ENCODE results near the gene STUB1.

The STUB1 gene

GRCh38 chr16:667780-668518 lies 12.3 kb upstream of the STUB1 start, which contains the start of gene RHOT2:
Gene RHOT2 (plus strand): TSS chr16:668132. CDS start chr16:668200, 68 bp downstream.
- Mint-ChIP-seq H3K27me3 (no peaks in the 10 kb centered on the region), H3K9me3 (no peaks in the 10 kb centered on the region), H3K4me3 (peak within 1 kb of the TSS; percentile 79), H3K27ac (peak within 1 kb of the TSS; percentile 84), H3K36me3 (peaks cover 4% of the 10 kb centered on the region), H3K4me1 (peaks cover 13% of the 10 kb centered on the region)
- CTCF ChIA-PET = interaction anchor here (1.2 to 1.4 kb wide), 3 partner anchors 13 to 74 kb away, joined by 4 to 6 read pairs (median 5); no protein-coding TSS in a partner anchor
- DNase-seq = peak; percentile 94

DNA sequence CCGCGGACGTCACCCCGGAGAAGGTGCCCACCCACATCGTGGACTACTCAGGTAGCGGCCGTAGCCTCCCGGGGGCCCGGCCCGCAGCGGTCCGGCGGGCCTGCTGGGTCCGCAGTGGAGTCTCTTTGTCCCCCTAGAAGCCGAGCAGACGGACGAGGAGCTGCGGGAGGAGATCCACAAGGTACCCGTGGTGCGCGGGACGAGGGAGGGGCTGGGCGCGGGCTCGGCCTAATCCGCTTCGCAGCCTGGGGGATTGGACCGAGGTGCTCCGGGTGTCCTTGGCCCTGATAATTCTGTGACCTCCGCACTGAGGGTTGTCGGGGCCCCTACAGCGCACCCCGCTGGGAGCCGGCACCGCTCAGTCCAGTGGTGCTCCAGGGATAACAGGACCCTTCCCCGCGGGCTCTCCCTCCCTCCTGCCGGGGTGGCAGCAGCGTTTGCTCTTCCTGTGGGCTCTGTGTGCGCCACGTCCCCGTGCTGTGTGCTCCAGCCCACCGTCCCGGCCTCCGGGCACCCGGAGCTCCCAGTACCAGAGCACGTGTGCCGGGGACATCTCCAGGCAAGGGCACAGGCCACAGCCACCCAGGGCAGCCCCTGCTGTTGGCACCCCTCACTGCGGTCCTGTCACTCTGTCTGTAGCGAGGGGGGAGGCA lies 11.6 kb upstream of the STUB1 start:
- Mint-ChIP-seq H3K9me3 (no peaks in the 10 kb centered on the region), H3K36me3 (peaks cover 7% of the 10 kb centered on the region), H3K4me3 (peak overlapping the region; percentile 79), H3K27ac (peak overlapping the region; percentile 78), H3K4me1 (peaks cover 13% of the 10 kb centered on the region), H3K27me3 (no peaks in the 10 kb centered on the region)
- peak; percentile 47 for DNase-seq
- CTCF ChIA-PET = interaction anchor here (1.4 kb wide), 2 partner anchors 13 to 19 kb away, joined by 5 to 6 read pairs; no protein-coding TSS in a partner anchor

DNA sequence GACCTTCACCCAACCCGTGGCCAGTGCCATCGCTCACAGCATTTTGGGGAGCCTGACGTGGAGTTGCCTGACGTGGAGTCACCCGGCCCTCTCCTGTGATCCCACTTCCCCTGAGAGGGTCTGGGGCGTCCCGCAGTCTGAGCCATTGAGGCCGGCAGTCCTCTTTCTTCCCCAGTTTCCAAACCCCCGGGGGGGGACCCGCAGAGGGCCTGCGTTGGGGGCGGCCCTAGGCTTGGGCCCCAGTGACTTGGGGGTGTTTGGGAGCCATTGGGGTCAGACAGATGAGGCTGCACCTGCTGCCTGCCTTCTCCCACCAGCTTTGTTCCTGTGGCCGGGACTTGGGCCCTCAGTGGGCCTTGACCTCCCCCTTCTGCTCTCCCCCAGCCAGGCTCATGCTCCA lies 10.5 kb upstream of the STUB1 start:
- CTCF ChIA-PET = no interaction called here
- Mint-ChIP-seq H3K4me1 (peaks cover 13% of the 10 kb centered on the region), H3K9me3 (no peaks in the 10 kb centered on the region), H3K27me3 (peaks cover under 1% of the 10 kb centered on the region), H3K27ac (no peak overlapping the region), H3K4me3 (peak overlapping the region; percentile 61), H3K36me3 (peaks cover 7% of the 10 kb centered on the region)
- DNase-seq = no peak

- peaks cover 13% of the 10 kb centered on the region for H3K4me1 Mint-ChIP-seq
- peaks cover 12% of the 10 kb centered on the region for H3K27me3 Mint-ChIP-seq
- peaks cover 7% of the 10 kb centered on the region for H3K36me3 Mint-ChIP-seq
- H3K27ac Mint-ChIP-seq = no peak overlapping the region
- no peak for DNase-seq
- H3K9me3 Mint-ChIP-seq = no peaks in the 10 kb centered on the region
- CTCF ChIA-PET = no interaction called here
- H3K4me3 Mint-ChIP-seq = peak overlapping the region; percentile 61
Measured at GRCh38 chr16:670485-671352, 9.5 kb upstream of the STUB1 start.

- no peak for DNase-seq
- Mint-ChIP-seq H3K27me3 (peaks cover 20% of the 10 kb centered on the region), H3K9me3 (no peaks in the 10 kb centered on the region), H3K4me3 (no peak overlapping the region), H3K36me3 (peaks cover 7% of the 10 kb centered on the region), H3K4me1 (peaks cover 14% of the 10 kb centered on the region), H3K27ac (no peak overlapping the region)
- CTCF ChIA-PET = no interaction called here
Measured at GRCh38 chr16:671353-672131, 8.7 kb upstream of the STUB1 start.

DNA sequence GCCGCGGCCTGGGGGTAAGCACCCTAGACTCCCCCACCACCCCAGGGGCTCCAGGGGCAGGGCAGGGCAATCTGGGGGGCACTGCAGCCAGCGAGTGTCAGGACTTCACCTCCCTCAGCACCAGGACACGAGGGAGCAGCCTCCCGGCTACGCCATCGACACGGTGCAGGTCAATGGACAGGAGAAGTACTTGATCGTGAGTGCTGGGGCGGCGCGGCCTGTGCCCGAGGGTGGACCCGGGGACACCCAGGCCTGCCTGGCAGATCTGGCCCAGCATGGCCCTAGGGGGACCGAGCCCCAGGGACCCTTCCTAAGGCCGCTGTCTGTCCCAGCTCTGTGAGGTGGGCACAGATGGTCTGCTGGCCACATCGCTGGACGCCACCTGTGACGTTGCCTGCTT lies 7.8 kb upstream of the STUB1 start:
- H3K27ac Mint-ChIP-seq = no peak overlapping the region
- no peak for DNase-seq
- CTCF ChIA-PET = no interaction called here
- H3K9me3 Mint-ChIP-seq = no peaks in the 10 kb centered on the region
- H3K4me3 Mint-ChIP-seq = no peak overlapping the region
- H3K4me1 Mint-ChIP-seq = peaks cover 20% of the 10 kb centered on the region
- H3K27me3 Mint-ChIP-seq = peaks cover 28% of the 10 kb centered on the region
- peaks cover 7% of the 10 kb centered on the region for H3K36me3 Mint-ChIP-seq

DNA sequence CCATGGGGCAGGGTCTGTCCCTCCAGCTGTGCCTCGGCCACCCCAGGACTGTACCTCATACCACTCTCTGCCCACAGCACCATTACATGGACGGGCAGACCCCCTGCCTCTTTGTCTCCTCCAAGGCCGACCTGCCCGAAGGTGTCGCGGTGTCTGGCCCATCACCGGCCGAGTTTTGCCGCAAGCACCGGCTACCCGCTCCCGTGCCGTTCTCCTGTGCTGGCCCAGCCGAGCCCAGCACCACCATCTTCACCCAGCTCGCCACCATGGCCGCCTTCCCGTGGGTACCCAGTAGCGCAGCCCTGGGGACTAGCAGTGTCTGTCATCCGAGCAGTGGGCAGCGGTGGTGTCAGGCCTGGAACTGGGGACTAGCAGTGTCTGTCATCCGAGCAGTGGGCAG lies 7.4 kb upstream of the STUB1 start:
- H3K9me3 Mint-ChIP-seq = no peaks in the 10 kb centered on the region
- CTCF ChIA-PET = no interaction called here
- peaks cover 7% of the 10 kb centered on the region for H3K36me3 Mint-ChIP-seq
- peaks cover 29% of the 10 kb centered on the region for H3K27me3 Mint-ChIP-seq
- no peak for DNase-seq
- no peak overlapping the region for H3K27ac Mint-ChIP-seq
- H3K4me3 Mint-ChIP-seq = no peak overlapping the region
- H3K4me1 Mint-ChIP-seq = peaks cover 16% of the 10 kb centered on the region

DNA sequence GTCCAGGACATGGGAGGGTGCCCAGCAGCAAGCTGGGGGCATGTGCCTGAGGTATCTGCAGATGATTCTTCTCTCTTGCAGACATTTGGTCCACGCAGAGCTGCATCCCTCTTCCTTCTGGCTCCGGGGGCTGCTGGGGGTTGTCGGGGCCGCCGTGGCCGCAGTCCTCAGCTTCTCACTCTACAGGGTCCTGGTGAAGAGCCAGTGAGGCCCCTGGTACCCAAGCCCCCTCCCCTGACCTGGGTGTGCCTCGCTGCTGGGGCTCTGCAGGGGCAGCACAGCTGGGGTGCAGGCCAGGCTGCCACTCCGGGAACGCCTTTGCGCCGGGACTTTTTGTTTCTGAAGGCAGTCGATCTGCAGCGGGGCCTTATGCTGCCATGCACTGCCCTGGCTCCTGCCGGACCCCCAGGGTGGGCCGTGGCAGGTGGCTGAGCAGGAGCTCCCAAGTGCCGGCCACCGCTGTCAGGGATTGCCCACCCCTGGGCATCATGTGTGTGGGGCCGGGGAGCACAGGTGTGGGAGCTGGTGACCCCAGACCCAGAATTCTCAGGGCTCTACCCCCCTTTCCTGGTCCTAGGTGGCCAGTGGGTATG lies 6.7 kb upstream of the STUB1 start:
- no peak for DNase-seq
- Mint-ChIP-seq H3K4me1 (peaks cover 16% of the 10 kb centered on the region), H3K4me3 (no peak overlapping the region), H3K36me3 (peaks cover 7% of the 10 kb centered on the region), H3K9me3 (no peaks in the 10 kb centered on the region), H3K27me3 (peaks cover 29% of the 10 kb centered on the region), H3K27ac (no peak overlapping the region)
- CTCF ChIA-PET = no interaction called here

GRCh38 chr16:674214-674881 lies 5.9 kb upstream of the STUB1 start:
- no peak for DNase-seq
- Mint-ChIP-seq H3K36me3 (peaks cover 7% of the 10 kb centered on the region), H3K27ac (no peak overlapping the region), H3K4me1 (peaks cover 15% of the 10 kb centered on the region), H3K4me3 (no peak overlapping the region), H3K27me3 (peaks cover 33% of the 10 kb centered on the region), H3K9me3 (no peaks in the 10 kb centered on the region)
- CTCF ChIA-PET = no interaction called here

DNA sequence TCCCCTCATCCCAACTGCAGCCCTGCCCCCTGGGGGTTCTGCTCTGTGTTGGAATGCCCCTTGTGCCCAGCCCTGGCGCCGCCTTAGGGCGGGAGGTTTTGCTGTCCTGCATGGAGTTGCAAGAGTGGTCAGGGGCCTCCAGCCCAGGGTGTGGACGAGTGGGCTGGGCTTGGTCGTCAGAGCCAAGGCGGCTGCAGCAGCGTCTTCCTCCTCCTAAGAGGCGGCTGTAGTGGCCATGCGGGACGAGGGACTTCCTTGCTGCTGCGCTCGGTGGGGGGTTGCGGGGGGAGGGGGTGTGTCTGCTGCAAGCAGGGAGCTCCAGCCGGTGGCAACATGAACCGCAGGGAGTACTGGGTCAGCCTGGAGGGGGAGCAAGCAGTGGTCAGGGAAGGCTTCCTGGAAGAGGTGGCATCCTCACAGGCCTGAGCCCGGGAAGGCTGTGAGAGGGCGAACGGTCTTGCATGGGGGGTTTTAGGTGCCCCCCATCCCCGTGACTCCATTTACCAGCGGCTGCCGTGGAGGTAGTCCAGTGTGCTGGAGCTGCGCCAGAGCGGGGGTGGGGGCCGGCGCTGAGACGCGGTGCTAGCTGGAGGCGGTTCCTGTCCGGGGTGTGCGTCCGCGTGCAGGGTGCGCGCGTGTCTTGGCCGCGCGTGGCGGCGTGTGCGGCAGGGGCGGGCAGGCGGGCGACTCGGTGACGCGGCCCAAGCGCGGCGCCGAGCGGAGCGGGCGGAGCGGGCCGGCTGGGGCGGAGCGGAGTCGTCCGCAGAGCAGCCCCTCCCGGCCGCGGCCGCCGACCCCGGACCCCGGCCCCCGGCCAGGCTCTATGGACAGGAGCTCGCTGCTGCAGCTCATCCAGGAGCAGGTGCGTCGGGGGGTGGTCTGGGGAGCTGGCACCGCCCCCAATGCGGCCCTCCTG lies 5.0 kb upstream of the STUB1 start, which contains the start of gene RHBDL1:
TSS of gene RHBDL1 (plus strand) at position 704 of the 916 bp plus-strand sequence. CDS start at position 824, 120 bp downstream.
- Mint-ChIP-seq H3K9me3 (no peaks in the 10 kb centered on the region), H3K27me3 (peaks cover 33% of the 10 kb centered on the region), H3K4me3 (no peak within 1 kb of the TSS), H3K4me1 (peaks cover 13% of the 10 kb centered on the region), H3K36me3 (peaks cover 7% of the 10 kb centered on the region), H3K27ac (no peak within 1 kb of the TSS)
- DNase-seq = no peak
- CTCF ChIA-PET = no interaction called here

GRCh38 chr16:675884-676564 lies 4.2 kb upstream of the STUB1 start:
- no peak for DNase-seq
- H3K27ac Mint-ChIP-seq = no peak overlapping the region
- H3K4me1 Mint-ChIP-seq = peaks cover 16% of the 10 kb centered on the region
- peaks cover 8% of the 10 kb centered on the region for H3K36me3 Mint-ChIP-seq
- H3K27me3 Mint-ChIP-seq = peaks cover 33% of the 10 kb centered on the region
- CTCF ChIA-PET = no interaction called here
- H3K4me3 Mint-ChIP-seq = no peak overlapping the region
- H3K9me3 Mint-ChIP-seq = no peaks in the 10 kb centered on the region

GRCh38 chr16:676565-676902 lies 3.7 kb upstream of the STUB1 start:
- Mint-ChIP-seq H3K27ac (no peak overlapping the region), H3K4me1 (peaks cover 21% of the 10 kb centered on the region), H3K9me3 (no peaks in the 10 kb centered on the region), H3K4me3 (no peak overlapping the region), H3K27me3 (peaks cover 33% of the 10 kb centered on the region), H3K36me3 (peaks cover 9% of the 10 kb centered on the region)
- CTCF ChIA-PET = no interaction called here
- no peak for DNase-seq
